ENCODE measurements around the gene PLA2G2D. TPM values are rescaled to one million over a fixed set of nuclear protein-coding genes. Genes with fewer than 3 reads are reported as not detected.
A peak's percentile ranks its signal among the peaks of the same experiment; 100 is the strongest.

PLA2G2D gene
- total and polyA plus RNA-seq, 2 of the 8 experiments (the other 6 are each of a cell fraction or from before 2014, with no cell fraction given): not detected

DNA sequence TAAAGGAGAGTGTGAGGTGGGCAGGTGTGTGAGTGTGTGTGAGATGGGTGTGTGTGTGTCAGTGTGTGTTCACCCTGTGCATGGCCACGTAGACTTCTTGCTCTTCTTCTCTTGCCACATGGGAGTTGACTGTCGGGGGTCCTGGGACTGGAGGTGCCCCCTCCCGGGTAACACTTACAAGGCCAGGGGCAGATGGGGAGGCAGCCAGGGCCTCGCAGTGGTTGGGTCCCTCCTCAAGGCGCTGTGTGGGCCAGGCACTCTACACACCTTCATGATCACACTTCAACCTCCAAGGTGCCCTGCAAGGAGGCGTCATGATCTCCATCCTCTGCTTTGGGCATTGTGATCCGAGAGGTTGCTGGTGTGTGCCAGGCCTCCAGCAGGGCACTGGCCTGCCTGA is 22.1 kb upstream of the PLA2G2D start:
- H3K79me1 ChIP-seq (ENCODE audit: low read depth, low read length): no peaks in the 10 kb centered on the region
- DNase-seq (ENCODE audit: low read depth in 1 of 2, low spot score in 2 of 2): no peak
- peaks cover 3% of the 10 kb centered on the region; the same call in 1 of the 2 replicates for H3K23me2 ChIP-seq (ENCODE audit: low read depth, low read length)
- H3K4me1 ChIP-seq (replicated peaks in 1 of 4; ENCODE audit: control insufficient read depth in 3 of 4, insufficient read depth in 4 of 4, low read length in 3 of 4): no peaks in the 10 kb centered on the region; a peak in 1 of 7 replicates
- peak overlapping the region; percentile 15; the same call in 1 of the 2 replicates for H4K8ac ChIP-seq (ENCODE audit: extremely low read depth, insufficient read depth, low read length)
- H3K4ac ChIP-seq (replicated peaks; ENCODE audit: insufficient read length, low read depth, low read length): no peak overlapping the region
- no peak overlapping the region for H3K14ac ChIP-seq (ENCODE audit: insufficient read length)
- WGBS, 2 experiments (ENCODE audit: extremely low coverage in 1 of 2, insufficient coverage in 1 of 2, insufficient read length in 1 of 2, insufficient replicate concordance in 2 of 2, low coverage in 1 of 2, low lambda C conversion rate in 2 of 2, missing lambda C conversion rate in 1 of 2): 81% methylated on average over 7 of the region's 7 CpGs; no CpG with 5 or more reads in 1 of the 2 experiments
- no peak overlapping the region for H2BK5ac ChIP-seq (ENCODE audit: low read depth, low read length)
- TF ChIP-seq JUN (IDR thresholded peaks at IDR 0.05; ENCODE audit: low read depth, low read length) (no peak), SRF (IDR thresholded peaks at IDR 0.05; ENCODE audit: low read depth, low read length) (no peak), YY1 (IDR thresholded peaks at IDR 0.05; ENCODE audit: low read depth, low read length) (no peak), BRCA1 (IDR thresholded peaks at IDR 0.05; ENCODE audit: low read depth, low read length) (no peak), GABPA (IDR thresholded peaks at IDR 0.05; ENCODE audit: borderline replicate concordance, insufficient read depth, low read length) (no peak), KDM1A (IDR thresholded peaks at IDR 0.05; ENCODE audit: borderline replicate concordance, low read length) (no peak)
- TF ChIP-seq, protein P1, sequence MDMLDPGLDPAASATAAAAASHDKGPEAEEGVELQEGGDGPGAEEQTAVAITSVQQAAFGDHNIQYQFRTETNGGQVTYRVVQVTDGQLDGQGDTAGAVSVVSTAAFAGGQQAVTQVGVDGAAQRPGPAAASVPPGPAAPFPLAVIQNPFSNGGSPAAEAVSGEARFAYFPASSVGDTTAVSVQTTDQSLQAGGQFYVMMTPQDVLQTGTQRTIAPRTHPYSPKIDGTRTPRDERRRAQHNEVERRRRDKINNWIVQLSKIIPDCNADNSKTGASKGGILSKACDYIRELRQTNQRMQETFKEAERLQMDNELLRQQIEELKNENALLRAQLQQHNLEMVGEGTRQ (IDR thresholded peaks at IDR 0.05; ENCODE audit: low read length): no peak
- no peak overlapping the region for H3K4me3 ChIP-seq (ENCODE audit: extremely low read depth in 1 of 4, insufficient read depth in 2 of 4, low read depth in 3 of 4, low read length in 4 of 4)
- H3K18ac ChIP-seq (ENCODE audit: extremely low read depth, low read length): no peak overlapping the region
- H3K27me3 ChIP-seq (replicated peaks in 1 of 4; ENCODE audit: control insufficient read depth in 3 of 4, extremely low read depth in 1 of 4, insufficient read depth in 3 of 4, low read length in 3 of 4): no peaks in the 10 kb centered on the region
- H2BK15ac ChIP-seq (ENCODE audit: low read length): no peak overlapping the region
- no peak overlapping the region for H2BK120ac ChIP-seq (replicated peaks; ENCODE audit: low read depth, low read length)
- H3K23ac ChIP-seq (ENCODE audit: insufficient read length): no peak overlapping the region
- POLR2A ChIA-PET (ENCODE audit: partially characterized antibody): no interaction called here
- no peaks in the 10 kb centered on the region for H3K36me3 ChIP-seq (ENCODE audit: control insufficient read depth in 2 of 4, insufficient read depth in 4 of 4, low read length in 3 of 4)
- no peaks in the 10 kb centered on the region for H4K20me1 ChIP-seq (replicated peaks in 1 of 2; ENCODE audit: control insufficient read depth in 1 of 2, insufficient read depth in 2 of 2, low read length in 2 of 2)
- no peak overlapping the region for H2BK20ac ChIP-seq (ENCODE audit: low read length)
- H3K27ac ChIP-seq (ENCODE audit: low read depth, low read length): no peak overlapping the region
- no peak overlapping the region for H2AFZ ChIP-seq (ENCODE audit: low read length)
- H3K9me3 ChIP-seq (ENCODE audit: insufficient read depth in 2 of 2, low read depth in 1 of 2, low read length in 1 of 2): no peaks in the 10 kb centered on the region; a peak in 1 of 4 replicates
- H3K4me2 ChIP-seq (ENCODE audit: insufficient read depth in 1 of 2, low read depth in 2 of 2, low read length in 2 of 2): no peak overlapping the region
- peak overlapping the region; percentile 91 for H2AK5ac ChIP-seq (ENCODE audit: low read depth, low read length)
- H3K56ac ChIP-seq (replicated peaks; ENCODE audit: insufficient read length, low read depth, low read length): no peak overlapping the region
- H4K5ac ChIP-seq (ENCODE audit: insufficient read length, low read depth, low read length): no peak overlapping the region
- no peak overlapping the region; a peak in 1 of 7 replicates for H3K9ac ChIP-seq (replicated peaks in 1 of 4; ENCODE audit: extremely low read depth in 1 of 4, low read depth in 3 of 4, low read length in 3 of 4)
- no peak overlapping the region for H4K91ac ChIP-seq (replicated peaks; ENCODE audit: insufficient read length, low read length)
- no peaks in the 10 kb centered on the region for H3K79me2 ChIP-seq (ENCODE audit: control insufficient read depth in 1 of 2, insufficient read depth in 2 of 2, low read length in 2 of 2)
- CTCF ChIA-PET (ENCODE audit: partially characterized antibody): interaction anchor here (0.6 to 13.0 kb wide), 3 partner anchors 11 to 222 kb away, joined by 3 to 127 read pairs (median 19); partner anchors contain the start of gene PLA2G2E
- no peak for FAIRE-seq
- H2BK12ac ChIP-seq (ENCODE audit: low read depth, low read length): no peak overlapping the region
